CD4-positive, alpha-beta T cell (primary cell): Measurements from ENCODE around the gene LRCH2. TPM values are rescaled to one million over a fixed set of nuclear protein-coding genes. Genes with fewer than 3 reads are reported as not detected.

ENCODE experiments used
- ATAC-seq: fragments of 200-7000 bp; cut with Tn5 transposase; one replicate; pipeline ENCODE4 v1.10.0; 2022; ENCODE audit warnings: mild to moderate bottlenecking; ENCODE audit not compliant: poor library complexity
- CTCF ChIA-PET: fragments of 350-600 bp; sonication (Branson Sonifier 250); formaldehyde crosslinking; loops from one replicate; lab custom pipeline; 2021; ENCODE audit warnings: antibody characterized with exemption, inconsistent platforms; lab: Charles Lee
- POLR2A ChIA-PET: fragments of 350-600 bp; sonication (Branson Sonifier 250); formaldehyde crosslinking; loops from one replicate; lab custom pipeline; 2021; ENCODE audit warnings: antibody characterized with exemption, inconsistent platforms; lab: Charles Lee
- DNase-seq, 14 experiments: peaks; one replicate each; pipeline ENCODE4 v3.0.0-alpha.2; 2013 to 2020; ENCODE audit warnings: mixed read lengths in 2 of 14
- H3K27ac ChIP-seq, 2 donors: one replicate each; pipeline versions ENCODE4 v1.5.1 to v1.7.0; 2013; ENCODE audit warnings: low read length in 2 of 2, low read depth in 1 of 2, mild to moderate bottlenecking in 1 of 2
- H3K27me3 ChIP-seq, 2 experiments: 1 replicate in 1 of 2; 2 replicates in 1 of 2; pipeline versions ENCODE4 v1.6.1 to v1.7.0; 2013; ENCODE audit warnings: low read length in 2 of 2, control low read depth in 1 of 2, mild to moderate bottlenecking in 1 of 2, moderate library complexity in 1 of 2; ENCODE audit not compliant: insufficient read depth in 2 of 2, control insufficient read depth in 1 of 2
- H3K36me3 ChIP-seq: one replicate; pipeline ENCODE4 v1.6.1; 2013; ENCODE audit warnings: low read length, control low read depth; ENCODE audit not compliant: insufficient read depth
- H3K4me1 ChIP-seq: one replicate; pipeline ENCODE4 v1.6.1; 2013; ENCODE audit warnings: low read length, control low read depth; ENCODE audit not compliant: insufficient read depth
- H3K4me3 ChIP-seq: one replicate; pipeline ENCODE4 v1.5.1; 2013; ENCODE audit warnings: mild to moderate bottlenecking, low read length, moderate library complexity
- H3K9me3 ChIP-seq, 2 experiments: 1 replicate in 1 of 2; 2 replicates in 1 of 2; pipeline versions ENCODE4 v1.6.1 to v1.7.0; 2013; ENCODE audit warnings: low read length in 2 of 2, mild to moderate bottlenecking in 2 of 2, control low read depth in 1 of 2, moderate library complexity in 1 of 2; ENCODE audit not compliant: control insufficient read depth in 1 of 2, insufficient read depth in 1 of 2
- H3K27ac Mint-ChIP-seq: one replicate; pipeline ENCODE4 v1.8.0; 2020; ENCODE audit warnings: mixed read lengths
- H3K27me3 Mint-ChIP-seq: one replicate; pipeline ENCODE4 v1.8.0; 2021; ENCODE audit warnings: mixed read lengths
- H3K36me3 Mint-ChIP-seq: one replicate; pipeline ENCODE4 v1.8.0; 2021; ENCODE audit warnings: low read depth, mixed read lengths
- H3K4me1 Mint-ChIP-seq: one replicate; pipeline ENCODE4 v1.8.0; 2021; ENCODE audit warnings: low read depth, mixed read lengths
- H3K4me3 Mint-ChIP-seq: one replicate; pipeline ENCODE4 v1.8.0; 2020; ENCODE audit warnings: mild to moderate bottlenecking, mixed read lengths
- H3K9me3 Mint-ChIP-seq: one replicate; pipeline ENCODE4 v1.8.0; 2020; ENCODE audit warnings: mixed read lengths
- CTCF ChIP-seq: fragments of 200-600 bp; IDR thresholded peaks from one replicate; pipeline ENCODE4 v1.8.0; 2022; ENCODE audit warnings: antibody characterized with exemption, mild to moderate bottlenecking
- intact Hi-C, 2 experiments: fragments of 100-400 bp; cut with DNase I in 1 of 2; cut with micrococcal nuclease in 1 of 2; formaldehyde crosslinking; loops; one replicate each; pipeline versions ENCODE4 v1.15.1 to v1.9.0; 2023 to 2025; cut with DNase I, micrococcal nuclease
- total RNA-seq, 174 experiments: library from RNA in 2 of 174; stranded (reverse) in 2 of 174; gene quantifications; one replicate each; pipeline ENCODE4 v1.2.3 and lab custom pipeline; 2021 to 2026

LRCH2 gene
- total RNA-seq, 2 experiments from 2014 or later, result not detected

DNA sequence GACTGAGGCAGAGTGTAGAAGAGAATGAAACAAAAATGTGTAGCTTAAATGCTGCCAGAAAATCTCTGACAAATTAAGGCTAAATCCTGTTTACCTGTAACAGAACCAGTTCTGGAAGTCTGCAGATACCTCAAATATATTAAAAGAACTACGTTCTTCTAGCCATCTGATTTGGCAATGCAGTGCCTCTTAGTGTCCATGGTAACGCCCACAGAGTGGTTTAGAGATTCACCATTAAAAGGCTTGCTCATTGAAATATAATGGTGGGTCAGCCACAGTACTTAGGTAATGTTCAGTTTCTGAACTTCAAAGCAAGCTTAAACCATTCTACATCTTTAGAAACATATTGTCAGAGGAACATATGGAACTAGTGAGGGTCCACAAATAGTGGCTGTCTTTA lies 32.4 kb upstream of the LRCH2 start:
- Mint-ChIP-seq H3K36me3 (no peaks in the 10 kb centered on the region), H3K27ac (no peak overlapping the region), H3K27me3 (no peaks in the 10 kb centered on the region), H3K9me3 (peaks cover 4% of the 10 kb centered on the region), H3K4me1 (no peaks in the 10 kb centered on the region), H3K4me3 (no peak overlapping the region)
- no peak for TF ChIP-seq CTCF
- Histone ChIP-seq H3K36me3 (no peaks in the 10 kb centered on the region), H3K4me1 (no peaks in the 10 kb centered on the region), H3K4me3 (no peak overlapping the region), H3K9me3 (no peaks in the 10 kb centered on the region), H3K27ac (no peak overlapping the region), H3K27me3 (no peaks in the 10 kb centered on the region)
- intact Hi-C loops, result no loop called here
- CTCF ChIA-PET, result no interaction called here
- no peak for DNase-seq
- POLR2A ChIA-PET, result no interaction called here
- ATAC-seq, result no peak

GRCh38 chrX:115264009-115264408 lies 30.1 kb upstream of the LRCH2 start:
- no peaks in the 10 kb centered on the region for H3K4me1 Mint-ChIP-seq
- no peak overlapping the region for H3K4me3 ChIP-seq
- DNase-seq (no peak), ATAC-seq (no peak)
- no peaks in the 10 kb centered on the region for H3K36me3 Mint-ChIP-seq
- no peak overlapping the region for H3K27ac Mint-ChIP-seq
- no peak overlapping the region for H3K4me3 Mint-ChIP-seq
- H3K27me3 Mint-ChIP-seq, result no peaks in the 10 kb centered on the region
- H3K27me3 ChIP-seq, result no peaks in the 10 kb centered on the region
- no peaks in the 10 kb centered on the region for H3K9me3 ChIP-seq
- H3K9me3 Mint-ChIP-seq, result peaks cover 4% of the 10 kb centered on the region
- POLR2A ChIA-PET, result no interaction called here
- H3K27ac ChIP-seq, result no peak overlapping the region
- no peak for TF ChIP-seq CTCF
- CTCF ChIA-PET, result no interaction called here
- no peaks in the 10 kb centered on the region for H3K4me1 ChIP-seq
- no peaks in the 10 kb centered on the region for H3K36me3 ChIP-seq
- intact Hi-C loops, result no loop called here

DNA sequence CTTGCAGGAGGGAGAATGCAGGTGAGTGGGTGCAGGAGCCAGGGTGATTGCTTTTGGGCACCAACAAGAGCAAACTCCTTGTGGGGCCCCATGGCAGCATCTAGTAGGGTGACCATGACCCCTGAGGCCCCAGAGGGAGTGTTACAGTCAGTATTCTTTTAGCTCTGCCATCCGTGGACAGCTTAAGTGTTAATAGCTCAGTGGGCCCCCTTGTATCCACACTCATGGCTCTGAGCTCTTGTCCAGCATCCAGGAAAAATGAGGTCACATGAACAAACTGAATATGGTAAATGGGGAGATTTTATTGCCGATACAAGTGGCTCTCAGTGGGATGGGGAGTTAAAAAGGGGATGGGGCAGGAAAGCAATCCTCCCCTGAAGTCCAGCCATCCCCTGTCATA lies 27.3 kb upstream of the LRCH2 start:
- Histone ChIP-seq H3K27me3 (no peaks in the 10 kb centered on the region), H3K36me3 (no peaks in the 10 kb centered on the region), H3K4me3 (no peak overlapping the region), H3K4me1 (no peaks in the 10 kb centered on the region), H3K27ac (no peak overlapping the region), H3K9me3 (no peaks in the 10 kb centered on the region)
- DNase-seq (no peak), ATAC-seq (no peak)
- CTCF ChIA-PET, result no interaction called here
- Mint-ChIP-seq H3K27me3 (no peaks in the 10 kb centered on the region), H3K27ac (no peak overlapping the region), H3K36me3 (no peaks in the 10 kb centered on the region), H3K4me1 (no peaks in the 10 kb centered on the region), H3K9me3 (peaks cover 2% of the 10 kb centered on the region), H3K4me3 (no peak overlapping the region)
- TF ChIP-seq CTCF, result no peak
- intact Hi-C loops, result no loop called here
- POLR2A ChIA-PET, result no interaction called here
